OCI-LY7 (cell line): ENCODE results near the gene DMXL1.

Experiments used
- EZH2phosphoT487 ChIP-seq: fragments of 200-600 bp; sonication (generic); IDR thresholded peaks from 2 replicates; pipeline ENCODE4 v1.6.1; 2018; ENCODE audit warnings: low read depth, borderline replicate concordance, mild to moderate bottlenecking, mixed run types, antibody characterized with exemption, low read length, moderate library complexity, mixed read lengths
- TF ChIP-seq, protein P1 (sequence below): fragments of 200-600 bp; sonication (generic); conservative IDR thresholded peaks from 2 replicates; pipeline ENCODE4 v1.5.1; 2014; ENCODE audit warnings: mild to moderate bottlenecking, antibody characterized with exemption, low read length, moderate library complexity, mixed read lengths

DNA sequence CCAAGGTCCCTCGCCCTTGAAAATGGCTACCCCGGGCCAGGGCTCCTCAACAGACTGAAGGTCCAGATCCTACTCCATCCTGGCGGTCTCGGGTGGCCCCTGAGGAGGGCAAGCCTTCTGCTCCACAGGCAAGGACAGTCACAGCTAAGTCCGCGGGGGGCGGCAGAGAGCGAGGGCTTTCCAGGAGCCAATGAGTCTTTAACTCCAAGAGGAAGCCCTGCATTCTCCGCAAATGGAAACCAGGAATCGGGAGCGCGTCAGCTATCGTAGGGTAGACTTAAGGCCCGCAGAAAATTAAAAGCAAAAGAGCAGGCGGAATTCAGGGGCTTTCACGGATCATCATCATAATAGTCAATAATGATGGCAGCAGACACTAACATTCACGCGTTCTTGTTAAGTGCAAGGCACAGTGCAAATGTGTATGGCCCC lies 197.1 kb downstream of the DMXL1 start:
- TF ChIP-seq, protein P1, sequence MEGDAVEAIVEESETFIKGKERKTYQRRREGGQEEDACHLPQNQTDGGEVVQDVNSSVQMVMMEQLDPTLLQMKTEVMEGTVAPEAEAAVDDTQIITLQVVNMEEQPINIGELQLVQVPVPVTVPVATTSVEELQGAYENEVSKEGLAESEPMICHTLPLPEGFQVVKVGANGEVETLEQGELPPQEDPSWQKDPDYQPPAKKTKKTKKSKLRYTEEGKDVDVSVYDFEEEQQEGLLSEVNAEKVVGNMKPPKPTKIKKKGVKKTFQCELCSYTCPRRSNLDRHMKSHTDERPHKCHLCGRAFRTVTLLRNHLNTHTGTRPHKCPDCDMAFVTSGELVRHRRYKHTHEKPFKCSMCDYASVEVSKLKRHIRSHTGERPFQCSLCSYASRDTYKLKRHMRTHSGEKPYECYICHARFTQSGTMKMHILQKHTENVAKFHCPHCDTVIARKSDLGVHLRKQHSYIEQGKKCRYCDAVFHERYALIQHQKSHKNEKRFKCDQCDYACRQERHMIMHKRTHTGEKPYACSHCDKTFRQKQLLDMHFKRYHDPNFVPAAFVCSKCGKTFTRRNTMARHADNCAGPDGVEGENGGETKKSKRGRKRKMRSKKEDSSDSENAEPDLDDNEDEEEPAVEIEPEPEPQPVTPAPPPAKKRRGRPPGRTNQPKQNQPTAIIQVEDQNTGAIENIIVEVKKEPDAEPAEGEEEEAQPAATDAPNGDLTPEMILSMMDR, result 0 out of 2 replicates have a peak, but pooled peaks have one; percentile 34
- TF ChIP-seq EZH2phosphoT487, result no peak
